ENCODE data around the gene DUSP9. TPM values are rescaled to one million over a fixed set of nuclear protein-coding genes. Genes with fewer than 3 reads are reported as not detected.

Gene DUSP9
- total RNA-seq, 1 donor = not detected

DNA sequence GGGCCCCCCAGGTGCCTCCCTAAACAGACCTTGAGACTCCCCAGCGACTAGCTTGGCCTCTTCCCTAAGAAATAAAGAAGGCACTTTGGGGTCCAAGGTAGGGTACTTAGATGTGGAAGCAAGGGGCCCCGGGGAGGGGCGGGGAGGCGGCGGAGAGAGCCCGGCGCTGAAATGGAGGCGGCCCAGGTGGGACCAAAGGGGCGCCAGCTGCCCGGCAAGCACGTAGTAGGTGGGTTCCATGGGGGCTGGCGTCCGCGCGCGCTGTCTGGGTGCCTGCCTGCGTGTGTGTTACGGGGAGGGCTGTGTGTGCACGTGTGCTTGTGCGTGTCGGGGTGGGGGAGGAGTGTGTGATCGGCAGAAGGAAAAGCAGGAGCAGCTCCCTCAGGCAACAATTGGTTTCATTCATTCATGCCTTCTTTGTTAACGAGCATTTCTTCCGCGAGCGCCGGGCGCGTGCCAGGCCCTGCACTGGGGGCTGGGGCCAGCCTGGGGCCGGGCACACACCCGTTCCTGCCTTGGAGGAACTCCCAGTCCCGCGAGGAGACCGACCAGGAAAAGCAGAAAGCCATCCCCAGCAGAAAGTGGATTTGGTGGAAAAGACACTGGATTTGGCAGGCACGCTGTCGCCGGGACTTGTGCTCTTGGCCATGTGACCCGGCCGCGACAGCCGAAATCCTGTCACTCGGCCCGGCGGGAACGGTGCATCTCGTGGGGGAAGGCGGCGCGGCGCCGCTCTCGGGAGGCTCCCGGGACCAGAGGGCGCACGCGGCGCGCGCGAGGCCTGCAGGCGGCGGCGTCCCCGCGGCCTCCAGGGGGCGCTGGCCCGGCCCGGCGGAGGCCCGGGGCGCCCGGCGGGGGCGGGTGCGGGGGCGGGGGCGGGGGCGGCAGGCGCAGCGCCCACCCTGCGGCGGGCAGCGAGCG lies 3.3 kb upstream of the DUSP9 start:
- peak overlapping the region; percentile 15 for H3K4me3 ChIP-seq (ENCODE audit: low read depth, low read length)
- TF ChIP-seq, protein P1, sequence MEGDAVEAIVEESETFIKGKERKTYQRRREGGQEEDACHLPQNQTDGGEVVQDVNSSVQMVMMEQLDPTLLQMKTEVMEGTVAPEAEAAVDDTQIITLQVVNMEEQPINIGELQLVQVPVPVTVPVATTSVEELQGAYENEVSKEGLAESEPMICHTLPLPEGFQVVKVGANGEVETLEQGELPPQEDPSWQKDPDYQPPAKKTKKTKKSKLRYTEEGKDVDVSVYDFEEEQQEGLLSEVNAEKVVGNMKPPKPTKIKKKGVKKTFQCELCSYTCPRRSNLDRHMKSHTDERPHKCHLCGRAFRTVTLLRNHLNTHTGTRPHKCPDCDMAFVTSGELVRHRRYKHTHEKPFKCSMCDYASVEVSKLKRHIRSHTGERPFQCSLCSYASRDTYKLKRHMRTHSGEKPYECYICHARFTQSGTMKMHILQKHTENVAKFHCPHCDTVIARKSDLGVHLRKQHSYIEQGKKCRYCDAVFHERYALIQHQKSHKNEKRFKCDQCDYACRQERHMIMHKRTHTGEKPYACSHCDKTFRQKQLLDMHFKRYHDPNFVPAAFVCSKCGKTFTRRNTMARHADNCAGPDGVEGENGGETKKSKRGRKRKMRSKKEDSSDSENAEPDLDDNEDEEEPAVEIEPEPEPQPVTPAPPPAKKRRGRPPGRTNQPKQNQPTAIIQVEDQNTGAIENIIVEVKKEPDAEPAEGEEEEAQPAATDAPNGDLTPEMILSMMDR (IDR thresholded peaks at IDR 0.05; ENCODE audit: insufficient read depth, low read depth, low read length) = no peak
- DNase-seq (ENCODE audit: low read depth) = no peak

DNA sequence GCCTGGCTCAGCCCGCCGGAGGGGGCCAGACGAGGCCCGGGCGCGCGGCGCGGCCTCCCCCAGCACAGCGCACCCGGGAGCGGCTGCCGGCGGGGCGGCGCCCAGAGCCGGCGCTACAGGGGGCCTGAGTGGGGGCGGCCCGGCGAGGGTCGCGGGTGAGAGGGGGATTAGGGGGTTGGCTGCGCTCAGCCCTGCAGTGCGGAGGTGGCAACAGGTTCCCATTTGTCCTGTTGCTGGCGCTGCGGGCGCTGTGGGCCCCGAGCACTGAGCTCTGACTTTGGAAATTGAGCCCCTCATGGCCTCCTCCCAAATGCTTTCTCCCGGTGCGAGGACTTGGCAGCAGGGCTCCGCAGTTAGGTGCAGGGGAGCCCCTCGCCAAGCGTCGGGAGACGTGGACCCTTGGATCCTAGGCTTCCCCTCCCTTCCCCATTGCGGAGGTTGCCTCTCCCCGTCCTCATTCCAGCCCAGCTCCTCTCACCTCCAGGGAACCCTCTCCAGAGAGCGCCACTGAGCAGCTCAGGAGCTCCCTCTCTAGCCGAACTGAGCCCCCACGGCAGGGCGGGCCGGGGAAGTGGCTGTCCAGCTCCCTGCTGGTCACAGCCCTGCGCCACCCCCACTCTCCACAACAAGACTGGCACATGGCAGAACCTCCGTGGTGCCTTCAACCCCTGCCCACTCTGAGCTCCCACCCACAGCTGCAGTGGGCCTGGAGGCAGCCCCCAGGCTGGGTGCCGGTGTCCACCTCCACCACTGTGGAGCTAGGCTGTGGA lies 2.5 kb upstream of the DUSP9 start:
- no peak for DNase-seq (ENCODE audit: low read depth)
- H3K4me3 ChIP-seq (ENCODE audit: low read depth, low read length) = no peak overlapping the region
- TF ChIP-seq, protein P1 (IDR thresholded peaks at IDR 0.05; ENCODE audit: insufficient read depth, low read depth, low read length) = no peak

DNA sequence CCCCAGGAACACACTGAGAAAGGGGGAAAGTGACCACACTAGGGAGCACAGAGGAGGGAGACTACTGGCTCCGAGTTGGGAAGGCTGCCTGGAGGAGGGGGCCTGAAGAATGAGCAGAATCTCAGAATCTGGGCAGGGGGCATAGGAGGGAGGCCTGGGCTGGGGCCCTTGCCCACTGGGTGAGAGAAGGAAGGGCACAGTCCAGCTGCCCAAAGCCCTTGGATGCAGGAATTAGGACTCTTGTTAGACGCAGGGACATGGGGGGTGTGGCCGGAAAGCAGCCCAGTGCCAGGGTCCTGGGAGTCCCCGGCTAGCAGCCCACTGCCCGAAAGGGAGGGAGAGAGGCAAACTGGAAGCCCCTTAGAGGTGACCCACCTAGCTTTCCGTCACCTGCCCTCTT lies 1.9 kb upstream of the DUSP9 start:
- no peak overlapping the region for H3K4me3 ChIP-seq (ENCODE audit: low read depth, low read length)
- TF ChIP-seq, protein P1 (IDR thresholded peaks at IDR 0.05; ENCODE audit: insufficient read depth, low read depth, low read length) = no peak
- no peak for DNase-seq (ENCODE audit: low read depth)

DNA sequence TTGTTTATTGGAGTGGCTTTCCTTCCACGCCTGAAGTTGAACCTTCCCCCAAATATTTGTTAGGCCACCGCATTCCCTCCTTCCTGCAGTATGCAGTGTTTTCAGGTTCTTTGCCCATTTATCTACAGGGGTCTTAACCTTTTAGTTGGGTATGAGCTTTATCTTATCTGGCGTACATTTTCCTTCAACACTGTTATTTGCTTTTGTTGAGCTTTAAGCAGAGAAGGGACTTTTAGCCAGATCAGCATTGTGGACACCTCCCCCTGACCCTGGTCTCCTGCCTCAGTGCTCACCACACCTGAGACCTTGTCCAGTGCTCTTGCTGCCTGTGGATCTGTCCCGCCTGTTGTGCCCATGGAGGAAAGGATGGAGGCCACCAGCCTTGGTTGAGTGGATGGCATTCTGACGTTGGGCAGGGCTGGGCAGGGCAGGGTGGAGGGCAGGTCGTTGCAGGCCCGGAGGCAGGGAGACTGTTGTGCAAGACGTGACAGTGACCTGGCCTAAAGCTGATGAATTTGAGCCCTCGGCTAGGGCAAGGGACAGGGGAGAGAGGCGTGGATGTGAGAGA lies 998 bp upstream of the DUSP9 start:
- no peak for DNase-seq (ENCODE audit: low read depth)
- TF ChIP-seq, protein P1 (IDR thresholded peaks at IDR 0.05; ENCODE audit: insufficient read depth, low read depth, low read length) = no peak
- no peak overlapping the region for H3K4me3 ChIP-seq (ENCODE audit: low read depth, low read length)

DNA sequence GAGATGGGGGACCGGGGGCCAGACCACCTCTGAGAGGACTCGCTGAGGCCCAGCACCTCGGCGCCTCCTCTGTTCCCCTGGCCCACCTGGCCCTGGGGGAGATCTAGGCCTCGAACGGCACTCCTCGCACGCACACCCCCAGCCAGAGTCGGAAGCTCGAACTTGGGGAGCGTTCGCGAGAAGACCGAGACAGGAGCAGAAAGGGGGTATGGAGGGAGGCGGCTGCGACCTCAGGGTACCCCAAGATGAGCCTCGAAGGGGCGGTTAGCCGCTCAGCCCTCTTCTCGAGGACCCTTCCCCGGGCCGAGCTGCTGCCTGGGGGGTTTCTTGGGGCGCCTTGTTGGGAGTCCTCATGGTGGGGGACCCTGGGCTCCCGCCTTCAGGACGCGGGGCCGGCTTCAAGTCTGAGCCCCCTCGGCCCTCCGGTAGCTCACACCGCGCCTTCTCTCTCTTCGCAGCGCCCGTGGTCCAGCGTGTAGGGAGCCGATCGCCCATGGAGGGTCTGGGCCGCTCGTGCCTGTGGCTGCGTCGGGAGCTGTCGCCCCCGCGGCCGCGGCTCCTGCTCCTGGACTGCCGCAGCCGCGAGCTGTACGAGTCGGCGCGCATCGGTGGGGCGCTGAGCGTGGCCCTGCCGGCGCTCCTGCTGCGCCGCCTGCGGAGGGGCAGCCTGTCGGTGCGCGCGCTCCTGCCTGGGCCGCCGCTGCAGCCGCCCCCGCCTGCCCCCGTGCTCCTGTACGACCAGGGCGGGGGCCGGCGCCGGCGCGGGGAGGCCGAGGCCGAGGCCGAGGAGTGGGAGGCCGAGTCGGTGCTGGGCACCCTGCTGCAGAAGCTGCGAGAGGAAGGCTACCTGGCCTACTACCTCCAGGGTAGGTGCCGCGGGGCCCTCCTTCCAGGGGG lies 706 bp downstream of the DUSP9 start:
- TF ChIP-seq, protein P1 (IDR thresholded peaks at IDR 0.05; ENCODE audit: insufficient read depth, low read depth, low read length) = no peak
- no peak for DNase-seq (ENCODE audit: low read depth)
- H3K4me3 ChIP-seq (ENCODE audit: low read depth, low read length) = no peak overlapping the region
